ENCODE measurements around the gene MYL3.

Gene MYL3

GRCh38 chr3:46849045-46849631, 14.1 kb downstream of the MYL3 start:
- no peak for DNase-seq

- no peak for DNase-seq
These were observed 14.8 kb downstream of the MYL3 start for GRCh38 chr3:46848271-46849044.

- no peak for DNase-seq
These were observed 15.5 kb downstream of the MYL3 start for GRCh38 chr3:46847744-46848143.

GRCh38 chr3:46846624-46847542, 16.4 kb downstream of the MYL3 start:
- no peak for DNase-seq

GRCh38 chr3:46845860-46846623, 17.2 kb downstream of the MYL3 start:
- DNase-seq = peak; percentile 42

GRCh38 chr3:46845397-46845859, 17.8 kb downstream of the MYL3 start:
- no peak for DNase-seq

GRCh38 chr3:46844881-46845312, 18.3 kb downstream of the MYL3 start:
- DNase-seq = no peak

GRCh38 chr3:46844397-46844796, 18.8 kb downstream of the MYL3 start:
- DNase-seq = no peak

- DNase-seq = no peak
These were observed 19.7 kb downstream of the MYL3 start for GRCh38 chr3:46843508-46843907.

- no peak for DNase-seq
These were observed 22.8 kb downstream of the MYL3 start for GRCh38 chr3:46840491-46840890.

GRCh38 chr3:46838301-46838700, 24.9 kb downstream of the MYL3 start:
- DNase-seq = no peak

- DNase-seq = no peak
These were observed 27.8 kb downstream of the MYL3 start for GRCh38 chr3:46835491-46835890.

- DNase-seq = no peak
These were observed 28.2 kb downstream of the MYL3 start for GRCh38 chr3:46835054-46835453.

- DNase-seq = no peak
These were observed 29.6 kb downstream of the MYL3 start for GRCh38 chr3:46833346-46834300.

- DNase-seq = no peak
These were observed 31.4 kb downstream of the MYL3 start for GRCh38 chr3:46831841-46832240.

GRCh38 chr3:46831316-46831715, 31.9 kb downstream of the MYL3 start:
- no peak for DNase-seq

GRCh38 chr3:46830801-46831200, 32.4 kb downstream of the MYL3 start:
- DNase-seq = no peak

- no peak for DNase-seq
These were observed 33.5 kb downstream of the MYL3 start for GRCh38 chr3:46829699-46830208.

- DNase-seq = no peak
These were observed 37.8 kb downstream of the MYL3 start for GRCh38 chr3:46825450-46825849.

- no peak for DNase-seq
These were observed 38.9 kb downstream of the MYL3 start for GRCh38 chr3:46824211-46824970.

Data from NCI-H446 treated with DMSO at 0.1 percent for 48 hours (cell line).